A204.1 (cell line): ENCODE data around the gene SYNJ1.
"Not testable (repeated sequence)": the region's sequence is repeated elsewhere in the genome, so short reads cannot be mapped to it uniquely, and the experiment has no call there.

ENCODE experiments used
- FAIRE-seq: peaks from 2 replicates; lab custom pipeline; 2012; peaks lifted over from hg19 to GRCh38; lab: Jason Lieb, UNC

The SYNJ1 gene

GRCh38 chr21:32612075-32612998 lies 115.5 kb downstream of the SYNJ1 start, which contains the start of gene CFAP298:
CFAP298 (minus strand) TSS chr21:32612377; CDS start chr21:32612243, 134 bp downstream.
- FAIRE-seq: no peak

- FAIRE-seq: no peak
Measured at GRCh38 chr21:32611471-32611997, 116.3 kb downstream of the SYNJ1 start.

- FAIRE-seq: not testable (repeated sequence)
Measured at GRCh38 chr21:32610940-32611339, 116.9 kb downstream of the SYNJ1 start.

- FAIRE-seq: no peak
Measured at GRCh38 chr21:32608851-32609250, 119.0 kb downstream of the SYNJ1 start.

GRCh38 chr21:32605469-32605868 lies 122.3 kb downstream of the SYNJ1 start:
- FAIRE-seq: no peak

GRCh38 chr21:32604464-32604863 lies 123.3 kb downstream of the SYNJ1 start:
- FAIRE-seq: no peak

GRCh38 chr21:32603131-32603530 lies 124.7 kb downstream of the SYNJ1 start:
- no peak for FAIRE-seq

GRCh38 chr21:32602099-32602498 lies 125.7 kb downstream of the SYNJ1 start:
- FAIRE-seq: no peak

GRCh38 chr21:32599526-32599925 lies 128.3 kb downstream of the SYNJ1 start:
- FAIRE-seq: no peak

- no peak for FAIRE-seq
Measured at GRCh38 chr21:32599091-32599490, 128.7 kb downstream of the SYNJ1 start.

- FAIRE-seq: no peak
Measured at GRCh38 chr21:32597205-32597604, 130.6 kb downstream of the SYNJ1 start.

GRCh38 chr21:32595431-32595830 lies 132.4 kb downstream of the SYNJ1 start:
- no peak for FAIRE-seq

- FAIRE-seq: no peak
Measured at GRCh38 chr21:32593690-32594089, 134.1 kb downstream of the SYNJ1 start.

- FAIRE-seq: no peak
Measured at GRCh38 chr21:32592929-32593502, 134.8 kb downstream of the SYNJ1 start.

- FAIRE-seq: no peak
Measured at GRCh38 chr21:32590130-32590529, 137.7 kb downstream of the SYNJ1 start.

GRCh38 chr21:32587651-32588050 lies 140.2 kb downstream of the SYNJ1 start:
- no peak for FAIRE-seq

- FAIRE-seq: no peak
Measured at GRCh38 chr21:32587120-32587519, 140.7 kb downstream of the SYNJ1 start.

GRCh38 chr21:32585970-32586369 lies 141.8 kb downstream of the SYNJ1 start:
- no peak for FAIRE-seq

- FAIRE-seq: no peak
Measured at GRCh38 chr21:32585042-32585710, 142.6 kb downstream of the SYNJ1 start, which contains the start of gene TCP10L. TCP10L (minus strand) TSS chr21:32585523; CDS start chr21:32584304, 1,219 bp downstream.

- no peak for FAIRE-seq
Measured at GRCh38 chr21:32584472-32584871, 143.3 kb downstream of the SYNJ1 start.

- FAIRE-seq: no peak
Measured at GRCh38 chr21:32581732-32582131, 146.1 kb downstream of the SYNJ1 start.

- FAIRE-seq: no peak
Measured at GRCh38 chr21:32580949-32581348, 146.9 kb downstream of the SYNJ1 start.
